T-helper 22 cell (primary cell): ENCODE data around the gene FPGT.
"Not testable (repeated sequence)": the region's sequence is repeated elsewhere in the genome, so short reads cannot be mapped to it uniquely, and the experiment has no call there.

Experiments used
- DNase-seq: peaks from one replicate; pipeline ENCODE4 v3.0.0-alpha.2; 2020; ENCODE audit warnings: low read depth

FPGT gene

GRCh38 chr1:74197657-74198552, at the start of gene FPGT, which contains the start of gene LRRIQ3:
TSS of gene FPGT (plus strand) at chr1:74198242. CDS start at chr1:74198279, 37 bp downstream.
TSS of gene LRRIQ3 (minus strand) at chr1:74198176. CDS start at chr1:74183684, 14,492 bp downstream.
- peak; percentile 90 for DNase-seq

- DNase-seq: no peak
Measured at GRCh38 chr1:74160046-74160445, 38.0 kb upstream of the FPGT start.

GRCh38 chr1:74161497-74161896, 36.5 kb upstream of the FPGT start:
- DNase-seq: no peak

- DNase-seq: no peak
Measured at GRCh38 chr1:74162333-74162732, 35.7 kb upstream of the FPGT start.

- DNase-seq: not testable (repeated sequence)
Measured at GRCh38 chr1:74174423-74174822, 23.6 kb upstream of the FPGT start.

GRCh38 chr1:74180490-74180889, 17.6 kb upstream of the FPGT start:
- no peak for DNase-seq

GRCh38 chr1:74193908-74194307, 4.1 kb upstream of the FPGT start:
- DNase-seq: no peak

- DNase-seq: no peak
Measured at GRCh38 chr1:74195339-74195738, 2.7 kb upstream of the FPGT start.

GRCh38 chr1:74197255-74197654, 787 bp upstream of the FPGT start:
- DNase-seq: no peak

- no peak for DNase-seq
Measured at GRCh38 chr1:74199504-74199903, 1.5 kb downstream of the FPGT start.

GRCh38 chr1:74205266-74205665, 7.2 kb downstream of the FPGT start:
- DNase-seq: no peak

- DNase-seq: no peak
Measured at GRCh38 chr1:74215229-74215628, 17.2 kb downstream of the FPGT start.

GRCh38 chr1:74222701-74223100, 24.7 kb downstream of the FPGT start:
- no peak for DNase-seq

- no peak for DNase-seq
Measured at GRCh38 chr1:74223453-74223852, 25.4 kb downstream of the FPGT start.

GRCh38 chr1:74235153-74235552, 37.1 kb downstream of the FPGT start, which contains the start of gene TNNI3K:
TSS of gene TNNI3K (plus strand) at chr1:74235387. CDS start at chr1:74235452, 65 bp downstream.
- no peak for DNase-seq

GRCh38 chr1:74236440-74236839, 38.4 kb downstream of the FPGT start:
- no peak for DNase-seq

GRCh38 chr1:74237035-74237434, 39.0 kb downstream of the FPGT start:
- DNase-seq: no peak

- no peak for DNase-seq
Measured at GRCh38 chr1:74237787-74238186, 39.7 kb downstream of the FPGT start.

GRCh38 chr1:74245168-74245772, 47.2 kb downstream of the FPGT start:
- no peak for DNase-seq

GRCh38 chr1:74246315-74246714, 48.3 kb downstream of the FPGT start:
- DNase-seq: no peak

GRCh38 chr1:74247881-74248528, 50.0 kb downstream of the FPGT start:
- DNase-seq: no peak

- not testable (repeated sequence) for DNase-seq
Measured at GRCh38 chr1:74253243-74253824, 55.3 kb downstream of the FPGT start.
